DOHH2 (cell line): ENCODE results near the gene IQSEC1.

Source experiments
- CTCF ChIP-seq: fragments of 200-600 bp; sonication (generic); IDR thresholded peaks from one replicate; pipeline ENCODE4 v1.5.1; 2014; ENCODE audit warnings: antibody characterized with exemption, mild to moderate bottlenecking, low read depth, low read length; ENCODE audit not compliant: poor library complexity, severe bottlenecking
- EZH2phosphoT487 ChIP-seq: fragments of 200-600 bp; sonication (generic); IDR thresholded peaks from 2 replicates; pipeline ENCODE4 v1.6.1; 2017; ENCODE audit warnings: borderline replicate concordance, mild to moderate bottlenecking, antibody characterized with exemption, low read length, moderate library complexity, mixed read lengths

DNA sequence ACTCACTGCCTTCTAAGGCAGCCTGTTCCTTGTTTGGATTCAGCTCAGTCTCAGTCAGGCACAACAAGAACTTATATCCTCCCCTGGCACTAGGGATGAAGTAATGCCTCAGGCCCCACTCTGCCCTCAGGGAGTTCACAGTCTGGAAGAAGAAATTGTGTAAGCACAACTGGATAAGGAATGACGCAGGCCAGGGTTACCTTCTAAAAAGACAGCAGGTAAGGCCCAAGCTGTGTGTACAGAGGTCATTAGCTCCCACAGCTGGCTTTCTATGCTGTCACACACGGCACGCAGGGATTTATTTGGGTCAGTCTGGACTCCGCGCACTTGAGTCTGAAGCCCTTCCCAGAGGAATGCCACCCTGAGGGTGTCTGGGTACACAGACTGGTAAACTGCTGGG is 82.9 kb downstream of the IQSEC1 start:
- TF ChIP-seq CTCF = no peak
- no peak for TF ChIP-seq EZH2phosphoT487
